ENCODE measurements around the gene TMEM239.

The TMEM239 gene

DNA sequence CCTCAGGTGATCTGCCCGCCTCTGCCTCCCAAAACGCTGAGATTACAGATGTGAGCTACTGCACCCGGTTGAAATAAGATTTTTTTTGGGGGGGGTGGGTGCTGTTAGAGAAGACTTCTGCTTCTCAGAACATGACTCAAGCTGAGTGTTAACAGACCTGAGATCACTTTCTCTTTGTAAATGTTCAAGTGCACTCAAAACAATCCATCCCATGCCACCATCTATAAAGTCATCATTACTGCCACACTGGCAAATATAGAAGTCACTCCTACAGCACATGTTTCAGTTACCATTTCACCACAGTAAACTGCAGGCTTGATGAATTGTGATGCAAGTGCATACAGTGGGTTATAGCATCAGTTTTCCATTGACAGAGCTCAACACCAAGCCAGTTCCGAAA, 33.4 kb downstream of the TMEM239 start:
- DNase-seq (ENCODE audit: low spot score): no peak

DNA sequence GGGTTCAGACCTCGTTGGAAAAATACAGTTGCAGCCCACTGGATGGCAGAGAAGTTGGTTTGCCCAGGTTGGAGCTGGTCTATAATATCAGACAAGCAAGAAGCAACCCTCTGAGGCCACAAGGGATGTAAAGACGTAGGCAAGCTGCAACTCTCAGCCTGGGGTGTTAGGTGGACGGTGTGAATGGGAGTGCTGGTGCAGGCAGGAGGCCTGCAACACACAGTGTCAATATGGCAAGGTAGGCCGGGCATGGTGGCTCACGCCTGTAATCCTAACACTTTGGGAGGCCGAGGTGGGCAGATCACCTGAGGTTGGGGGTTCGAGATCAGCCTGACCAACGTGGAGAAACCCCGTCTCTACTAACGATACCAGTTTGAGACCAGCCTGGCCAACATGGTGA, 34.9 kb downstream of the TMEM239 start:
- no peak for DNase-seq (ENCODE audit: low spot score)

DNA sequence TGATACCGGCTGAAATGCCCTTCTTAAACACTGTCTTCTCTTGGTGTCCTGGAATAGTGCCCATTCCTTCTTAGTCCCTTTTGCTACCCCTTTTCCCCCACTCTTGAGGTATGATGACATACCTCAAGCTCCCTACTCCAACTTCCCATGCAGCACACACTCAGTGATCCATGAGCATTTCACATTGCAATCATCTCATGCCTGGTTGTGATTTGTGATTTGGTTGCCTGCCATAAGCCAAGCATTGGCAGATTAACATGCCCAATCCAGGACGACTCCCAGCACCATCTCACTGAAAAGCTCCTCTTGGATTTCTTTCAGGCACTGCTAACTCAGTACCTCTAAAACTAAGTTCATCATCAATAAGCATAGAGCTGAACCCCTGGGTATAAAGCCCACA, 42.4 kb downstream of the TMEM239 start:
- DNase-seq (ENCODE audit: low spot score): no peak

DNA sequence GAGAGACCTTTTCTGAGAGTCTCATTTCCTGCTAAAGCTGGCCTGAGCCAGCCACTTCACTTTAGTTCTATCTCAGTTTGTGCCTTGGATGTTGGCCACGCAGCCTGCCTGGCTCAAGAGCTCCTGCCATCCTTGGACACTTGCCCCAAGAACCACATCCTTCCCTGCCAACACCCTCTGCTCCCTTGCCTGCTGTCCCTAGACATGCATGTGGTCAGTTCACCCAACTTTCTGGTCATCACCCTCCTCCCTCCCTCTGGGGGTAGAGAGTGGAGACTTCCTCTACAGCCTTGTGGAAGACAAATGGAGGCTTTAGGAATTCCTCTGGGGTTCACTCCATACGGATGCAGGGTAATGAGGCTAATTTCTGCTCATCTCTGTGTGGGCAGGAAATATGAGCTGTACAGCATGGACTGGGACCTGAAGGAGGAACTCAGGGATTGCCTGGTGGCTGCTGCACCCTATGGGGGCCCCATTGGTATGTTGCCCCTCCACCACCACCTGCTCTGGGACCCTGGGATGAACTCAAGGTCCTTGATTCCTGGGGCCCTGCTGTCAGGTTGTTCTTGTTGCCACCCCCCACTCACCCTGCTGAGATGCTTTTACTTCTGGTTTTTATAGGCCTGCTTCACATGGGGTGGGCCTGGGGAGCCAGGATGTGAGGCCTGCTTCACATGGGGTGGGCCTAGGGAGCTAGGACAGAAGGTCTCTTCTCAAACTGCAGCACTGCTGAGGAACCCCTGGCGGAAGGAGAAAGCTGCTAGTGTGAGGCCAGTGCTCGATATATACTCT, 43.4 kb downstream of the TMEM239 start:
- no peak for DNase-seq (ENCODE audit: low spot score)

DNA sequence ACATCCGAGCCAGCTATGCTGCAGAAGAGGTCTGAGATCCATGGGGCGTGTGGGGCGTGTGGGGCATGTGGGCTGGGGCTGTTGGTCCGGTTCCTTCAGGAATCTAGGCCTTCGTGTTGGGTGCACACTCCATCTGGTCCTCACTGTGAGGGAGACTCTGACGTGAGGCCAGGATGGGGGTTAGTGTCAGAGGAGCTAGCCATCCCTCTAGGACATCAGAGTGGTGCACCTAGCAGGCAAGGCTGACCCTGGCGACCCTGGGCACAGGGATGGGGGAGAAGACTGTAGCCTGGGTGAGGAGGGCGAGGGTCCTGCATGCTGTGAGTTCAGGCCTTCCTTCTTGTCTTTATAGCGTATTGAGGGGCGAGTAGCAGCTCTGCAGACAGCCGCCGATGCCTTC, 48.5 kb downstream of the TMEM239 start:
- DNase-seq (ENCODE audit: low spot score): no peak

DNA sequence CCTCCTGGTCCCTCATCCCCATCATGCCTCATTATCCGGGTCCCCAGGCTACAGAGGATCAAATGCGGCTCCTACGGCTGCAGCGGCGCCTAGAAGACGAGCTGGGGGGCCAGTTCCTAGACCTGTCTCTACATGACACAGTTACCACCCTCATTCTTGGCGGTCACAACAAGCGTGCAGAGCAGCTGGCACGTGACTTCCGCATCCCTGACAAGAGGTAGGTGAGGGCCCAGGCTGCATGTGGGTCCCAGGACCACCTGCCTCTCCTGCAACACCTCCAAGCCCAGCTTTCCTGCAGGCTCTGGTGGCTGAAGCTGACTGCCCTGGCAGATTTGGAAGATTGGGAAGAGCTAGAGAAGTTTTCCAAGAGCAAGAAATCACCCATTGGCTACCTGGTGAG, 48.9 kb downstream of the TMEM239 start:
- no peak for DNase-seq (ENCODE audit: low spot score)

DNA sequence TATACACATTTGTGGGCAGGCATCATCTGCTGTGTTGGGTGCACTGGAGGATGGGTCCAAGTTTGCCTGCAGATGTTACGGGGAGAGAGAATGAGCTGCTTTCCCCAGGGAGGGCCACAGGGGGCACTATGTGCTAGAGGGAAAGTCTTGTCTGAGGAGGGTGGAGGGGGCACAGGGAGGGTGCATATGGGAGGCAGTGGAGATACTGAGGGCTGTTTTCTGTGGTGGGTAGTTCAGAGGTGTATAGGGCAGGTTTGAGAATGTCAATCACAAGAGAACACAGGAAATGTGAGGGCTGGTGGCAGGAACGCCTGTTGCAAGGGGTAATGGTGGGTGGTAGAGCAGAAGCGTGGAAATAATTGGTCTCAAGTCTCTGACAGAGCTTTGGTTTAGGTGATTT, 49.5 kb downstream of the TMEM239 start:
- DNase-seq (ENCODE audit: low spot score): no peak

DNA sequence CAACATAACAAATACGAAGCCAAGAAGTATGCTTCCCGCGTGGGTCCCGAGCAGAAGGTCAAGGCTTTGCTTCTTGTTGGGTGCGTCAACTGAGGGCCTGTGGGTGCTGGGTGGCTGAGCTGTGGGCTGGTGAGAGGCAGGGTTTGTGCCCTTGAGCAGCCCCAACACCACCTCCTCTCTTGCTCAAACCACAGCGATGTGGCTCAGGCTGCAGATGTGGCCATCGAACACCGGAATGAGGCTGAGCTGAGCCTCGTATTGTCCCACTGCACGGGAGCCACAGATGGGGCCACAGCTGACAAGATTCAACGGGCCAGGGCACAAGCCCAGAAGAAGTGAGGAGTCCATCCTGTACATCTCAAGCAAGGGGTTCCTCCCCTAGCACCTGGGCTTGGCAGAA, 50.1 kb downstream of the TMEM239 start:
- DNase-seq (ENCODE audit: low spot score): no peak

DNA sequence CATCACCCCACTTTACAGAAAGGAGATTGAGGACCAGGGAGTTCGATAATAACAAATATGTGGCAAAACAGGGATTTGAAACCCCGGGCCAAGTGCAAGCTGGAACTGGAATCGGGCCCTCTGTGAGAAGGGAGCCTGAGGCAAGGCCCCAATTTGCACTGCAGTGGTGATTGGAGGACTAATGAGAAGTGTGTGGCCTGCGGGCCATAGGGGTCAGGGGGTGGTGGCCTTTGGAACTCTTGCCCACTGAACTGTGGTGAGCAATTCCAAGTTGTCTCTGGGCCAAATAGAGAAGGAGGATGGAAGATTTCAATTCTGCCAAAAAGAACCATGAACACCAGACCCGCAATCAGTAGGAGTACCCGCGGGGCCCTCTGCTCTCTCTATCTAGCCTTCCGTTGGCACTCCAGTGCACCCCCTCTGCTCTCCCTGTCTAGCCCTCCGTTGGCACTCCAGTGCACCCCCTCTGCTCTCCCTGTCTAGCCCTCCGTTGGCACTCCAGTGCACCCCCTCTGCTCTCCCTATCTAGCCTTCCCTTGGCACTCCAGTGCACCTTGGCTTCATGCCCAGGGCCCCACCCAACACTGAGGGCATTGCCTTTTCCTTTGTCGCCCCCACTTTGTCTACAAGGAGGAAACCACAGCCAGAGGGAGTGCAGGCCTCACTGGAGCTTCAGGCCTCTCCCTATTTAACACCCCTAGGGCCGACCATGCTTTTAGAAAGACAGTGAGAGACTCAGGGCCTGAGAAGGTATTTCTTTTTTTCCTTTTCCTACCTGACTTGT, 51.1 kb downstream of the TMEM239 start:
- DNase-seq (ENCODE audit: low spot score): no peak

Measured in SW480 (cell line).